K562 (cell line): Measurements from ENCODE around the gene BCL10. TPM values are rescaled to one million over a fixed set of nuclear protein-coding genes. Genes with fewer than 3 reads are reported as not detected.

Experiments
- ATAC-seq: fragments of 200-7000 bp; cut with Tn5 transposase; 3 replicates; pipeline ENCODE4 v1.9.1; 2020; ENCODE audit warnings: moderate library complexity
- BruUV-seq: library from RNA; stranded (reverse); fragments of 400-500 nt; replicated peaks from 2 replicates; lab custom pipeline; 2021; lab: Mats Ljungman, UMichigan
- CTCF ChIA-PET: fragments of 300-600 bp; formaldehyde crosslinking; extraction: SDS; loops from one replicate; lab custom pipeline; 2021; ENCODE audit warnings: low intra/inter-chr PET ratio; lab: Yijun Ruan, JAX
- POLR2A ChIA-PET: fragments of 300-600, 350-650 bp; sonication (Branson Sonifier 250); formaldehyde crosslinking; extraction: SDS; loops from one replicate; lab custom pipeline; 2021; ENCODE audit warnings: antibody characterized with exemption, inconsistent platforms; lab: Yijun Ruan, JAX
- DNase-seq, 4 experiments: peaks; one replicate each; pipeline versions ENCODE4 v3.0.0 to v3.0.0-alpha.2; 2011 to 2018; ENCODE audit warnings: low spot score in 3 of 4, mixed read lengths in 3 of 4; ENCODE audit errors: extremely low read depth in 1 of 4
- FAIRE-seq: peaks from 2 replicates; lab custom pipeline; 2011; peaks lifted over from hg19 to GRCh38; lab: Jason Lieb, UNC
- H2AFZ ChIP-seq: 2 replicates; pipeline ENCODE4 v1.6.0; 2011; ENCODE audit warnings: low read depth, low read length, control low read depth, inconsistent platforms
- H3K27ac ChIP-seq: fragments of 200-600 bp; 3 replicates; pipeline ENCODE4 v1.8.0; 2011; ENCODE audit warnings: low read depth, mild to moderate bottlenecking, control low read depth, inconsistent platforms, low read length, moderate library complexity, mixed read lengths; ENCODE audit errors: extremely low read depth
- H3K27me3 ChIP-seq, 2 experiments: fragments of 300-600 bp in 1 of 2; 2 replicates in 1 of 2; 3 replicates in 1 of 2; pipeline versions ENCODE4 v1.6.0 to v1.8.0; 2011; ENCODE audit warnings: inconsistent platforms in 2 of 2, low read length in 2 of 2, mild to moderate bottlenecking in 1 of 2, mixed read lengths in 1 of 2, moderate library complexity in 1 of 2; ENCODE audit not compliant: control insufficient read depth in 2 of 2, insufficient read depth in 2 of 2
- H3K36me3 ChIP-seq: fragments of 300-600 bp; 3 replicates; pipeline ENCODE4 v1.8.0; 2011; ENCODE audit warnings: mild to moderate bottlenecking, low read length, inconsistent platforms; ENCODE audit not compliant: control insufficient read depth, insufficient read depth
- H3K4me1 ChIP-seq, 2 experiments: fragments of 200-600 bp in 1 of 2; replicated peaks in 1 of 2; 2 replicates in 1 of 2; 3 replicates in 1 of 2; pipeline versions ENCODE4 v1.5.1 to v1.8.0; 2011; ENCODE audit warnings: inconsistent platforms in 2 of 2, low read length in 2 of 2, mild to moderate bottlenecking in 1 of 2, mixed read lengths in 1 of 2, moderate library complexity in 1 of 2; ENCODE audit not compliant: control insufficient read depth in 2 of 2, insufficient read depth in 2 of 2
- H3K4me2 ChIP-seq: 2 replicates; pipeline ENCODE4 v1.6.1; 2011; ENCODE audit warnings: low read length, control low read depth, inconsistent platforms, mixed read lengths; ENCODE audit not compliant: insufficient read depth
- H3K4me3 ChIP-seq: fragments of 200-600 bp; sonication (generic), shearing (Covaris generic); 2 replicates; pipeline ENCODE4 v1.5.1; 2016; ENCODE audit warnings: control low read depth, inconsistent platforms
- H3K79me2 ChIP-seq: fragments of 200-600 bp; 3 replicates; pipeline ENCODE4 v1.8.0; 2011; ENCODE audit warnings: low read length, inconsistent platforms; ENCODE audit not compliant: control insufficient read depth, insufficient read depth
- H3K9ac ChIP-seq, 2 experiments: 2 replicates each; pipeline versions ENCODE4 v1.6.0 to v1.6.1; 2011; ENCODE audit warnings: low read depth in 2 of 2, low read length in 2 of 2, control low read depth in 1 of 2, inconsistent platforms in 1 of 2, mild to moderate bottlenecking in 1 of 2, mixed read lengths in 1 of 2; ENCODE audit not compliant: insufficient read depth in 1 of 2
- H3K9me1 ChIP-seq: one replicate; pipeline ENCODE4 v1.6.0; 2011; ENCODE audit warnings: inconsistent platforms, mild to moderate bottlenecking, low read length, moderate library complexity; ENCODE audit not compliant: control insufficient read depth, insufficient read depth
- H3K9me3 ChIP-seq: replicated peaks from 2 replicates; pipeline ENCODE4 v1.5.1; 2011; ENCODE audit warnings: low read depth, low read length, inconsistent platforms; ENCODE audit not compliant: control insufficient read depth, insufficient read depth
- H4K20me1 ChIP-seq: replicated peaks from 2 replicates; pipeline ENCODE4 v1.6.1; 2011; ENCODE audit warnings: low read length, inconsistent platforms, mixed read lengths; ENCODE audit not compliant: control insufficient read depth, insufficient read depth
- BCL6 ChIP-seq: fragments of 250-450 bp; sonication (Bioruptor Pico); IDR thresholded peaks from 2 replicates; pipeline ENCODE4 v1.4.0; 2020
- BHLHE40 ChIP-seq: IDR thresholded peaks from 2 replicates; pipeline ENCODE4 v1.6.1; 2011; ENCODE audit warnings: low read length, improper control_type of control experiment
- BMI1 ChIP-seq: fragments of 150-350 bp; IDR thresholded peaks from 2 replicates; pipeline ENCODE4 v1.6.1; 2014; ENCODE audit warnings: low read length
- FOXA1 ChIP-seq: fragments of 450-650 bp; IDR thresholded peaks from 2 replicates; pipeline ENCODE4 v1.6.1; 2016; ENCODE audit warnings: mild to moderate bottlenecking, borderline replicate concordance
- HDGF ChIP-seq: fragments of 450-650 bp; IDR thresholded peaks from 2 replicates; pipeline ENCODE4 v1.6.1; 2016
- HOXB6 ChIP-seq: fragments of 250-450 bp; sonication (Bioruptor Pico); IDR thresholded peaks from 2 replicates; pipeline ENCODE4 v1.5.1; 2022; ENCODE audit warnings: mild to moderate bottlenecking, borderline replicate concordance
- KAT7 ChIP-seq: sonication (generic); formaldehyde crosslinking; IDR thresholded peaks from 2 replicates; pipeline ENCODE4 v1.8.0; 2022; ENCODE audit warnings: missing genetic modification reagents, mild to moderate bottlenecking, borderline replicate concordance
- KLF1 ChIP-seq: fragments of 450-650 bp; IDR thresholded peaks from 2 replicates; pipeline ENCODE4 v1.6.1; 2016; ENCODE audit warnings: missing genetic modification characterization, missing compliant biosample characterization
- MXI1 ChIP-seq: IDR thresholded peaks from 2 replicates; pipeline ENCODE4 v1.6.1; 2011; ENCODE audit warnings: low read depth, mild to moderate bottlenecking, improper control_type of control experiment, low read length
- NCOR1 ChIP-seq: fragments of 450-650 bp; IDR thresholded peaks from 2 replicates; pipeline ENCODE4 v1.6.1; 2016; ENCODE audit warnings: mild to moderate bottlenecking, moderate library complexity
- SETDB1 ChIP-seq: IDR thresholded peaks from one replicate; pipeline ENCODE4 v1.6.1; 2012; ENCODE audit warnings: low read length, control low read depth, inconsistent platforms
- SRSF9 ChIP-seq: fragments of 200-400 bp; formaldehyde crosslinking; IDR thresholded peaks from 2 replicates; pipeline ENCODE4 v1.6.1; 2017; ENCODE audit warnings: low read depth, low read length, borderline replicate concordance
- TEAD1 ChIP-seq, 2 experiments: fragments of 450-650 bp in 1 of 2; sonication (generic) in 1 of 2; formaldehyde crosslinking; IDR thresholded peaks; 2 replicates each; pipeline versions ENCODE4 v1.4.0 to v1.8.0; 2020 to 2022; ENCODE audit warnings: mild to moderate bottlenecking in 2 of 2, missing genetic modification reagents in 1 of 2
- ZNF197 ChIP-seq: fragments of 200-800 bp; sonication (Bioruptor generic); IDR thresholded peaks from 2 replicates; pipeline ENCODE4 v1.6.1; 2016; ENCODE audit warnings: low read depth, missing genetic modification characterization, missing compliant biosample characterization
- ZNF282 ChIP-seq: sonication (generic); formaldehyde crosslinking; IDR thresholded peaks from 2 replicates; pipeline ENCODE4 v1.8.1; 2023; ENCODE audit warnings: missing genetic modification reagents
- WGBS: fragments of 100-300 bp; shearing (Covaris generic); methylation state at CpG from one replicate; pipeline ENCODE4 v1.1.6; 2016; ENCODE audit warnings: low coverage, mixed read lengths; ENCODE audit not compliant: insufficient coverage; ENCODE audit errors: missing lambda C conversion rate; 5-methylcytosine and 5-hydroxymethylcytosine counted together
- in situ Hi-C: fragments of 300-500 bp; cut with MboI; formaldehyde crosslinking; loops from 4 replicates; pipeline ENCODE4 v1.15.0; 2018; ENCODE audit warnings: inconsistent platforms, mixed read lengths
- intact Hi-C: fragments of 100-400 bp; cut with micrococcal nuclease; formaldehyde crosslinking; loops from 2 replicates; pipeline ENCODE4 v1.14.2; 2022
- polyA plus RNA-seq, 8 experiments: library from polyadenylated mRNA; depleted of rRNA in 4 of 8; stranded (reverse) in 5 of 8; unstranded in 3 of 8; fragments of >200 nt; fragmentation: Nextera tagmentation in 2 of 8; fragmentation: Illumina TruSeq in 1 of 8; extraction: Ambion mirVana in 2 of 8; extraction: Trizol in 1 of 8; gene quantifications; 2 replicates each; pipeline versions ENCODE4 v1.2.1 to v1.2.3, GENCODE V29; 2011 to 2014; ENCODE audit warnings: inconsistent platforms in 1 of 8, missing spikeins in 1 of 8
- total RNA-seq, 7 experiments: library from RNA; depleted of rRNA in 6 of 7; stranded (reverse); fragments of >200 nt in 6 of 7; fragmentation: Illumina TruSeq in 2 of 7; extraction: Trizol in 2 of 7; gene quantifications; 2 replicates each; pipeline versions ENCODE4 v1.2.1 to v1.2.3, GENCODE V29; 2011 to 2021; ENCODE audit warnings: low replicate concordance in 1 of 7
- TF ChIP-seq, protein P1 (sequence below): fragments of 250-450 bp; sonication (Bioruptor Pico); IDR thresholded peaks from 2 replicates; pipeline ENCODE4 v1.4.0; 2020; ENCODE audit warnings: mild to moderate bottlenecking
- TF ChIP-seq, protein P2 (sequence below): fragments of 450-650 bp; formaldehyde crosslinking; IDR thresholded peaks from 2 replicates; pipeline ENCODE4 v1.4.0; 2020; ENCODE audit warnings: mild to moderate bottlenecking, moderate library complexity
- TF ChIP-seq, protein P3 (sequence below): fragments of 250-450 bp; sonication (Bioruptor Pico); IDR thresholded peaks from 2 replicates; pipeline ENCODE4 v1.5.0; 2021
- TF ChIP-seq, protein P4 (sequence below): fragments of 450-650 bp; IDR thresholded peaks from one replicate; pipeline ENCODE4 v1.6.1; 2018; ENCODE audit warnings: mild to moderate bottlenecking, moderate library complexity; ENCODE audit not compliant: partially characterized antibody

Gene BCL10
- total and polyA plus RNA-seq, 9 of the 15 experiments (the other 6 are each of a cell fraction or from before 2014, with no cell fraction given), result 8.0 to 19.4 (median 12.3) TPM

DNA sequence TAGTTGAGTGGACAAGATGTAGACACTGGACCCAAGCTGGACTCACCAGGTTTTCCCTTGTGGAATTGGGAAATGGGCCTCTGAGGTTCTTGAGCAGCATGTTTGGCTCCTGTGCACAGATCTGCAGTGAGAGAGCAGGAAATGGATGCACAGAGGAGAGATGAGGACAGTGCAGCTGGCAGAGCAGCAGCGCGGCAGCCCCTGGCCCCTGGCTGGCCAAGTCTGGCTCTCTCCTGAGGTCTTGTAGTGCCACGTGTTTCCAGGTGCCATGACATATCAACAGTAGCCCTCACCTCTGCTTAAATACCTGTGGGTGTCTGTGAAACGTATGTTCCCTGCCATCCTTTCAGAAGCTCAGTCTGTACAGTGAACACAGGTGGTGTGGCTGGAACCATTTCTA lies 19.2 kb upstream of the BCL10 start (continued):
- TF ChIP-seq MXI1, result no peak
- TF ChIP-seq, protein P1, sequence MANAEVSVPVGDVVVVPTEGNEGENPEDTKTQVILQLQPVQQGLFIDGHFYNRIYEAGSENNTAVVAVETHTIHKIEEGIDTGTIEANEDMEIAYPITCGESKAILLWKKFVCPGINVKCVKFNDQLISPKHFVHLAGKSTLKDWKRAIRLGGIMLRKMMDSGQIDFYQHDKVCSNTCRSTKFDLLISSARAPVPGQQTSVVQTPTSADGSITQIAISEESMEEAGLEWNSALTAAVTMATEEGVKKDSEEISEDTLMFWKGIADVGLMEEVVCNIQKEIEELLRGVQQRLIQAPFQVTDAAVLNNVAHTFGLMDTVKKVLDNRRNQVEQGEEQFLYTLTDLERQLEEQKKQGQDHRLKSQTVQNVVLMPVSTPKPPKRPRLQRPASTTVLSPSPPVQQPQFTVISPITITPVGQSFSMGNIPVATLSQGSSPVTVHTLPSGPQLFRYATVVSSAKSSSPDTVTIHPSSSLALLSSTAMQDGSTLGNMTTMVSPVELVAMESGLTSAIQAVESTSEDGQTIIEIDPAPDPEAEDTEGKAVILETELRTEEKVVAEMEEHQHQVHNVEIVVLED (CRISPR knock-in tag), result no peak
- TF ChIP-seq, all 486 proteins: peak for 0

DNA sequence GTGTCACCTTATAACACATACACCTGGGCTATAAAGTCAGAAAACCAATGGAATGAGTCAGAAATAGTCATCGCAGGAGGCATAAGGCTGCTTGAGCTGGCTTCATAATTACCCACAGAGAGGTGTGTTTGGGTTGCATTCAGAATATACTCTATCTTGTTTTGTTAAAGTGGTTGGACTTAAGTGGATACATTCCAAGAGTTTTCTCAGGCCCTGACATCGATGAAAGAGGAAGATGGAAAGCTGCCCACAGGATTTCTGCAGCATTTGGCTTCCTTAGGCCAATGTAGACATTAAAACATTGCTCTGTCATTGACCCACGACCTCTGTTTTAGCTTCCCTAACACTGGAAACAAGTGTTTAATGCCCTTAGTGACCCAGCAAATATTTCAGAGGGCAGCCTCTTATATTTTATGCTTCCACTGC lies 18.6 kb upstream of the BCL10 start:
- 7% methylated on average over 3 of the region's 3 CpGs for WGBS
- H3K9me3 ChIP-seq, result no peaks in the 10 kb centered on the region
- ChIA-PET CTCF (no interaction called here), POLR2A (interaction anchor here (2.4 kb wide), 1 partner anchor 10 kb away, joined by 9 read pairs; no protein-coding TSS in a partner anchor)
- no peaks in the 10 kb centered on the region for H3K79me2 ChIP-seq
- H3K4me3 ChIP-seq, result no peak overlapping the region
- FAIRE-seq, result no peak
- no peaks in the 10 kb centered on the region for H3K9me1 ChIP-seq
- H4K20me1 ChIP-seq, result no peaks in the 10 kb centered on the region
- H3K36me3 ChIP-seq, result no peaks in the 10 kb centered on the region
- DNase-seq, result no peak
- no peak overlapping the region for H2AFZ ChIP-seq
- H3K4me2 ChIP-seq, result no peak overlapping the region
- no peak overlapping the region for H3K27ac ChIP-seq
- peaks cover 0 to 14% of the 10 kb centered on the region in 2 experiments; a peak in 3 of 5 replicates for H3K27me3 ChIP-seq
- H3K4me1 ChIP-seq, result no peaks in the 10 kb centered on the region
- H3K9ac ChIP-seq, result no peak overlapping the region
- no TSS peak for BruUV-seq
- in situ Hi-C loops, result no loop called here
- intact Hi-C loops, result no loop called here
- ATAC-seq, result no peak
- TF ChIP-seq, protein P2, sequence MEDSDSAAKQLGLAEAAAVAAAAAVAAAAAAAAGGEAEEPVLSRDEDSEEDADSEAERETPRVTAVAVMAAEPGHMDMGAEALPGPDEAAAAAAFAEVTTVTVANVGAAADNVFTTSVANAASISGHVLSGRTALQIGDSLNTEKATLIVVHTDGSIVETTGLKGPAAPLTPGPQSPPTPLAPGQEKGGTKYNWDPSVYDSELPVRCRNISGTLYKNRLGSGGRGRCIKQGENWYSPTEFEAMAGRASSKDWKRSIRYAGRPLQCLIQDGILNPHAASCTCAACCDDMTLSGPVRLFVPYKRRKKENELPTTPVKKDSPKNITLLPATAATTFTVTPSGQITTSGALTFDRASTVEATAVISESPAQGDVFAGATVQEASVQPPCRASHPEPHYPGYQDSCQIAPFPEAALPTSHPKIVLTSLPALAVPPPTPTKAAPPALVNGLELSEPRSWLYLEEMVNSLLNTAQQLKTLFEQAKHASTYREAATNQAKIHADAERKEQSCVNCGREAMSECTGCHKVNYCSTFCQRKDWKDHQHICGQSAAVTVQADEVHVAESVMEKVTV (CRISPR knock-in tag), result no peak
- no peak for TF ChIP-seq FOXA1
- no peak for TF ChIP-seq BHLHE40
- no peak for TF ChIP-seq ZNF282 (CRISPR knock-in tag)
- no peak for TF ChIP-seq SETDB1
- no peak for TF ChIP-seq KLF1 (tag)
- TF ChIP-seq, protein P3, sequence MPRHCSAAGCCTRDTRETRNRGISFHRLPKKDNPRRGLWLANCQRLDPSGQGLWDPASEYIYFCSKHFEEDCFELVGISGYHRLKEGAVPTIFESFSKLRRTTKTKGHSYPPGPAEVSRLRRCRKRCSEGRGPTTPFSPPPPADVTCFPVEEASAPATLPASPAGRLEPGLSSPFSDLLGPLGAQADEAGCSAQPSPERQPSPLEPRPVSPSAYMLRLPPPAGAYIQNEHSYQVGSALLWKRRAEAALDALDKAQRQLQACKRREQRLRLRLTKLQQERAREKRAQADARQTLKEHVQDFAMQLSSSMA (CRISPR knock-in tag), result no peak
- no peak for TF ChIP-seq TEAD1 (CRISPR knock-in tag; IDR thresholded peaks at IDR 0.05)
- TF ChIP-seq SRSF9, result no peak
- TF ChIP-seq BCL6 (CRISPR knock-in tag), result no peak
- no peak for TF ChIP-seq KAT7 (CRISPR knock-in tag)
- TF ChIP-seq, protein P4, sequence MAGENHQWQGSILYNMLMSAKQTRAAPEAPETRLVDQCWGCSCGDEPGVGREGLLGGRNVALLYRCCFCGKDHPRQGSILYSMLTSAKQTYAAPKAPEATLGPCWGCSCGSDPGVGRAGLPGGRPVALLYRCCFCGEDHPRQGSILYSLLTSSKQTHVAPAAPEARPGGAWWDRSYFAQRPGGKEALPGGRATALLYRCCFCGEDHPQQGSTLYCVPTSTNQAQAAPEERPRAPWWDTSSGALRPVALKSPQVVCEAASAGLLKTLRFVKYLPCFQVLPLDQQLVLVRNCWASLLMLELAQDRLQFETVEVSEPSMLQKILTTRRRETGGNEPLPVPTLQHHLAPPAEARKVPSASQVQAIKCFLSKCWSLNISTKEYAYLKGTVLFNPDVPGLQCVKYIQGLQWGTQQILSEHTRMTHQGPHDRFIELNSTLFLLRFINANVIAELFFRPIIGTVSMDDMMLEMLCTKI, result no peak
- TF ChIP-seq HDGF, result no peak
- TF ChIP-seq HOXB6 (CRISPR knock-in tag), result no peak
- no peak for TF ChIP-seq NCOR1
- TF ChIP-seq ZNF197, result no peak
- TF ChIP-seq BMI1, result no peak
